Transverse colon (tissue), 4 donors: ENCODE results near the gene SPTBN1. TPM values are rescaled to one million over a fixed set of nuclear protein-coding genes. Genes with fewer than 3 reads are reported as not detected.

Experiments used
- DNase-seq: peaks from one replicate; pipeline ENCODE4 v3.0.0-alpha.2; 2019
- H3K27ac ChIP-seq, 4 donors: fragments of 200-600 bp; sonication (generic); 2 replicates each; pipeline ENCODE4 v1.5.1; 2016 to 2018; ENCODE audit warnings: inconsistent platforms in 4 of 4
- H3K27me3 ChIP-seq: fragments of 200-600 bp; sonication (generic); 2 replicates; pipeline ENCODE4 v1.5.1; 2017; ENCODE audit warnings: inconsistent platforms
- H3K36me3 ChIP-seq, 4 donors: fragments of 200-600 bp; sonication (generic); 2 replicates each; pipeline ENCODE4 v1.5.1; 2017 to 2019; ENCODE audit warnings: inconsistent platforms in 4 of 4
- H3K4me1 ChIP-seq, 4 donors: fragments of 200-600 bp; sonication (generic); 2 replicates each; pipeline ENCODE4 v1.5.1; 2017 to 2020; ENCODE audit warnings: inconsistent platforms in 4 of 4
- H3K4me3 ChIP-seq, 4 donors: fragments of 200-600 bp; sonication (generic); 1 replicate in 1 of 4; 2 replicates in 3 of 4; pipeline versions ENCODE4 v1.5.1 to v1.6.1; 2017 to 2019; ENCODE audit warnings: inconsistent platforms in 4 of 4
- H3K9me3 ChIP-seq, 2 donors: fragments of 200-600 bp; sonication (generic); 2 replicates each; pipeline ENCODE4 v1.5.1; 2017 to 2019; ENCODE audit warnings: inconsistent platforms in 2 of 2
- EP300 ChIP-seq: sonication (generic); formaldehyde crosslinking; IDR thresholded peaks from one replicate; pipeline ENCODE4 v1.6.1; 2017; ENCODE audit warnings: antibody characterized with exemption, low read depth
- POLR2A ChIP-seq: fragments of 450-650 bp; IDR thresholded peaks from one replicate; pipeline ENCODE4 v1.6.1; 2016; ENCODE audit warnings: antibody characterized with exemption, mild to moderate bottlenecking, moderate library complexity
- POLR2AphosphoS5 ChIP-seq, 3 donors: sonication (generic); formaldehyde crosslinking; IDR thresholded peaks; one replicate each; pipeline ENCODE4 v1.6.1; 2016; ENCODE audit warnings: antibody characterized with exemption in 3 of 3
- WGBS, 2 donors: methylation state at CpG; one replicate each; pipeline ENCODE4 v1.1.5; 2018; ENCODE audit warnings: low coverage in 1 of 2; 5-methylcytosine and 5-hydroxymethylcytosine counted together
- in situ Hi-C, 4 donors: fragments of 200-750 bp; cut with MboI; loops; one replicate each; pipeline versions ENCODE4 v1.15.0 to v1.15.1; 2017; ENCODE audit warnings: low sequenced_read_pairs in 3 of 4, low pct_ligation_motif_present in 1 of 4, low pct_unique_long_range_greater_than_20kb in 1 of 4
- intact Hi-C: fragments of 100-400 bp; cut with DNase I; formaldehyde crosslinking; loops from one replicate; pipeline ENCODE4 v1.15.1; 2023; ENCODE audit warnings: low total_unique reads
- total RNA-seq, 4 donors: library from RNA; depleted of rRNA; stranded (reverse); fragments of >200 nt; gene quantifications; one replicate each; pipeline ENCODE4 v1.1.0, GENCODE V29; 2016
- TF ChIP-seq, protein P1 (sequence below), 5 experiments: fragments of 200-600 bp in 3 of 5; fragments of 450-650 bp in 2 of 5; sonication (generic) in 3 of 5; IDR thresholded peaks; 1 replicate in 2 of 5; 2 replicates in 3 of 5; pipeline ENCODE4 v1.5.1; 2016 to 2017; ENCODE audit warnings: antibody characterized with exemption in 5 of 5, inconsistent platforms in 3 of 5, mild to moderate bottlenecking in 2 of 5, moderate library complexity in 1 of 5

The SPTBN1 gene
- total RNA-seq, 4 donors from 2014 or later: 269 to 301 (median 285) TPM

GRCh38 chr2:54536720-54537119, 80.6 kb downstream of the SPTBN1 start:
- H3K27me3 ChIP-seq: no peaks in the 10 kb centered on the region
- H3K4me1 ChIP-seq: peaks cover 0 to 46% (median 37%) of the 10 kb centered on the region in 4 donors
- in situ Hi-C loops (no loop called here), intact Hi-C loops (no loop called here)
- no peaks in the 10 kb centered on the region for H3K9me3 ChIP-seq
- DNase-seq: no peak
- no peak overlapping the region for H3K27ac ChIP-seq
- H3K4me3 ChIP-seq: no peak overlapping the region
- no peaks in the 10 kb centered on the region for H3K36me3 ChIP-seq
- 96 to 100% methylated on average over 1 to 2 of the region's 2 CpGs for WGBS, 2 donors
- TF ChIP-seq, protein P1, sequence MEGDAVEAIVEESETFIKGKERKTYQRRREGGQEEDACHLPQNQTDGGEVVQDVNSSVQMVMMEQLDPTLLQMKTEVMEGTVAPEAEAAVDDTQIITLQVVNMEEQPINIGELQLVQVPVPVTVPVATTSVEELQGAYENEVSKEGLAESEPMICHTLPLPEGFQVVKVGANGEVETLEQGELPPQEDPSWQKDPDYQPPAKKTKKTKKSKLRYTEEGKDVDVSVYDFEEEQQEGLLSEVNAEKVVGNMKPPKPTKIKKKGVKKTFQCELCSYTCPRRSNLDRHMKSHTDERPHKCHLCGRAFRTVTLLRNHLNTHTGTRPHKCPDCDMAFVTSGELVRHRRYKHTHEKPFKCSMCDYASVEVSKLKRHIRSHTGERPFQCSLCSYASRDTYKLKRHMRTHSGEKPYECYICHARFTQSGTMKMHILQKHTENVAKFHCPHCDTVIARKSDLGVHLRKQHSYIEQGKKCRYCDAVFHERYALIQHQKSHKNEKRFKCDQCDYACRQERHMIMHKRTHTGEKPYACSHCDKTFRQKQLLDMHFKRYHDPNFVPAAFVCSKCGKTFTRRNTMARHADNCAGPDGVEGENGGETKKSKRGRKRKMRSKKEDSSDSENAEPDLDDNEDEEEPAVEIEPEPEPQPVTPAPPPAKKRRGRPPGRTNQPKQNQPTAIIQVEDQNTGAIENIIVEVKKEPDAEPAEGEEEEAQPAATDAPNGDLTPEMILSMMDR (IDR thresholded peaks at IDR 0.05): no peak
- no peak for TF ChIP-seq EP300
- TF ChIP-seq POLR2A: no peak
- no peak for TF ChIP-seq POLR2AphosphoS5 (IDR thresholded peaks at IDR 0.05)

- H3K4me3 ChIP-seq: no peak overlapping the region
- no peak overlapping the region for H3K27ac ChIP-seq
- no peaks in the 10 kb centered on the region for H3K36me3 ChIP-seq
- H3K4me1 ChIP-seq: peaks cover 2 to 34% (median 26%) of the 10 kb centered on the region in 4 donors
- 96% methylated on average over 5 of the region's 5 CpGs; no CpG with 5 or more reads in 1 of the 2 donors for WGBS, 2 donors
- DNase-seq: no peak
- no peaks in the 10 kb centered on the region for H3K9me3 ChIP-seq
- H3K27me3 ChIP-seq: no peaks in the 10 kb centered on the region
- intact Hi-C loops: no loop called here
- in situ Hi-C loops: no loop called here
- no peak for TF ChIP-seq POLR2AphosphoS5 (IDR thresholded peaks at IDR 0.05)
- TF ChIP-seq POLR2A: no peak
- no peak for TF ChIP-seq EP300
- TF ChIP-seq, protein P1 (IDR thresholded peaks at IDR 0.05): no peak
These were observed 82.4 kb downstream of the SPTBN1 start for GRCh38 chr2:54538537-54538936.

DNA sequence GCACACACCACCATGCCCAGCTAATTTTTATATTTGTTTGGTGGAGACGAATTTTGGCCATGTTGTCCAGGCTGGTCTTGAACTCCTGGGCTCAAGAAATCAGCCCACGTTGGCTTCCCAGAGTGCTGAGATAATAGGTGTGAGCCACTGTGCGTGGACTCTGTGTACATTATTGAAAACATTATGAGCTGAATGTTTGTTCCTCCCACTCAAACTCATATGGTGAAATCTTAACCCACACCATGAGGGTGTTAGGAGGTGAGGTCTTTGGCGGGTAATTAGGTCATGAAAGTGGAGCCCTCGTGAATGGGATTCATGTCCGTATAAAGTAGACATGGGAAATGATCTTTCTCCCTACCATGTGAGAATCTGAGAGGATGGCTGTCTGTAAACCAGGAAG, 83.6 kb downstream of the SPTBN1 start:
- no peaks in the 10 kb centered on the region for H3K27me3 ChIP-seq
- DNase-seq: no peak
- no peak overlapping the region for H3K4me3 ChIP-seq
- H3K4me1 ChIP-seq: peaks cover 8 to 31% (median 18%) of the 10 kb centered on the region in 4 donors
- 87 to 100% methylated on average over 3 to 6 of the region's 6 CpGs for WGBS, 2 donors
- no peaks in the 10 kb centered on the region for H3K9me3 ChIP-seq
- no peak for TF ChIP-seq POLR2A
- TF ChIP-seq EP300: no peak
- TF ChIP-seq, protein P1 (IDR thresholded peaks at IDR 0.05): no peak
- TF ChIP-seq POLR2AphosphoS5 (IDR thresholded peaks at IDR 0.05): no peak
- H3K27ac ChIP-seq: no peak overlapping the region
- intact Hi-C loops (no loop called here), in situ Hi-C loops (no loop called here)
- no peaks in the 10 kb centered on the region for H3K36me3 ChIP-seq

GRCh38 chr2:54540194-54540593, 84.1 kb downstream of the SPTBN1 start:
- in situ Hi-C loops: no loop called here

More at GRCh38 chr2:54540194-54540593, 84.1 kb downstream of the SPTBN1 start:
- TF ChIP-seq, protein P1 (IDR thresholded peaks at IDR 0.05): no peak
- no peak for TF ChIP-seq EP300
- TF ChIP-seq POLR2AphosphoS5 (IDR thresholded peaks at IDR 0.05): no peak
- TF ChIP-seq POLR2A: no peak
- H3K4me1 ChIP-seq: peaks cover 8 to 27% (median 14%) of the 10 kb centered on the region in 4 donors
- DNase-seq: no peak
- H3K27me3 ChIP-seq: no peaks in the 10 kb centered on the region
- H3K27ac ChIP-seq: no peak overlapping the region
- intact Hi-C loops: no loop called here
- H3K9me3 ChIP-seq: no peaks in the 10 kb centered on the region
- WGBS, 2 donors: 67 to 89% methylated on average over 1 of the region's 1 CpG
- H3K36me3 ChIP-seq: no peaks in the 10 kb centered on the region
- H3K4me3 ChIP-seq: no peak overlapping the region
